Kidney epithelial cell (primary cell): ENCODE results near the gene IFT52. TPM values are rescaled to one million over a fixed set of nuclear protein-coding genes. Genes with fewer than 3 reads are reported as not detected.

Source experiments
- DNase-seq: peaks from one replicate; pipeline ENCODE4 v3.0.0-alpha.2; 2010; ENCODE audit warnings: low read depth
- H3K27me3 ChIP-seq: 2 replicates; pipeline ENCODE4 v1.6.0; 2011; ENCODE audit warnings: low read length; ENCODE audit not compliant: control insufficient read depth, insufficient read depth
- H3K36me3 ChIP-seq: 2 replicates; pipeline ENCODE4 v1.5.1; 2011; ENCODE audit warnings: low read length; ENCODE audit not compliant: control insufficient read depth, insufficient read depth
- H3K4me3 ChIP-seq: 2 replicates; pipeline ENCODE4 v1.5.1; 2011; ENCODE audit warnings: low read depth, mild to moderate bottlenecking, control low read depth, low read length
- CTCF ChIP-seq: IDR thresholded peaks from 2 replicates; pipeline ENCODE4 v1.5.1; 2011; ENCODE audit warnings: mild to moderate bottlenecking, moderate library complexity, low read length, control low read depth, inconsistent platforms; ENCODE audit not compliant: insufficient read depth, poor library complexity, severe bottlenecking
- total RNA-seq: library from RNA; depleted of rRNA; stranded (reverse); fragments of >200 nt; gene quantifications from 2 replicates; pipeline ENCODE4 v1.2.3, GENCODE V29; 2015

IFT52 gene
- total RNA-seq, 1 donor from 2014 or later = 29.7 TPM

GRCh38 chr20:43558412-43559146 lies 32.2 kb upstream of the IFT52 start, which contains the start of gene SGK2:
Gene SGK2, plus strand, starts transcription at chr20:43559027. Its CDS starts 7,469 bp downstream, at chr20:43566496.
- Histone ChIP-seq H3K27me3 (no peaks in the 10 kb centered on the region), H3K4me3 (peak within 1 kb of the TSS; percentile 8), H3K36me3 (no peaks in the 10 kb centered on the region)
- peak; percentile 87 for DNase-seq
- no peak for TF ChIP-seq CTCF

DNA sequence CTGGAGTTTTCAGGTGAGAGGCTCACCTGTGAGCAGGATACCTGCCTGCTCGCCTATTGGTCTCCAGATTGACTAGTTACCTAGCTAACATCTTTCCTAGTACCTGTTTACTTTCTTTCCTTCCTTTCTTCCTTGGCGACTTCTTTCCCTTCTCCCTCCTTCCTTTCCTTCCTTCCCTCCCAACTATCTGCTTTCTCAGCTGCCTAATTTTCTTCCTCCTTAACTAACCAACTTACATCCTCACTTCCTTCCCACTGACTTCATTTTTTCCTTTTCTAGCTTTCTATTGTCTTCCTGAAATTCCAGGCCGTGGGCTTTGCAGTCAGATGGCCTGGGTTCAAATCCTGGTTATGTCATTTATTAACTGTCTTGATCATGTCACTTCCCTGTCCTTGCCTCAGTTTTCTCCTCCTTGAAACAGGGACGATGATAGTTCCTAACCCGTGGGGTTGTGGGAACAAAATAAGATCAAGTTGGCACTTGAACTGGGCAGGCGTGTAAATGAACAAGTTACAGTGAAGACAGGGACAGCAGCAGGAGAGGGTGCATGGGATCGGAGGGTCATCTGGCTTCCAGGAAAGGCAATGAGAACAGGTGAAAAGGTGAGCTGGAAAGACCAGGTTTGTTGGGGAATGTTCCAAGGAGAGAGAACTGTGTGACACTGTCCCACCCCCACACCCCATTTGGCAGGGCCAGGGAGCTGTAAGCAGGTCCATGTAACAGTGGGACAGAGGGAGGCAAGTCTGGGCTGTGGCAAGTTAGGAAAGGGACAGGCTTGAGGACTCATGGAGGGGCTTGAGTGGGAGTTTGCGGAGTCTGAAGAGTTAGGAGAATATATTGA lies 31.4 kb upstream of the IFT52 start:
- H3K27me3 ChIP-seq = no peaks in the 10 kb centered on the region
- no peaks in the 10 kb centered on the region for H3K36me3 ChIP-seq
- H3K4me3 ChIP-seq = peak overlapping the region; percentile 8
- DNase-seq = no peak
- no peak for TF ChIP-seq CTCF

GRCh38 chr20:43560974-43561373 lies 29.8 kb upstream of the IFT52 start:
- Histone ChIP-seq H3K36me3 (no peaks in the 10 kb centered on the region), H3K27me3 (no peaks in the 10 kb centered on the region), H3K4me3 (no peak overlapping the region)
- DNase-seq = no peak
- TF ChIP-seq CTCF = no peak

- H3K4me3 ChIP-seq = no peak overlapping the region
- no peaks in the 10 kb centered on the region for H3K36me3 ChIP-seq
- H3K27me3 ChIP-seq = no peaks in the 10 kb centered on the region
- TF ChIP-seq CTCF = no peak
- DNase-seq = no peak
These were observed 27.3 kb upstream of the IFT52 start for GRCh38 chr20:43563429-43563828.

DNA sequence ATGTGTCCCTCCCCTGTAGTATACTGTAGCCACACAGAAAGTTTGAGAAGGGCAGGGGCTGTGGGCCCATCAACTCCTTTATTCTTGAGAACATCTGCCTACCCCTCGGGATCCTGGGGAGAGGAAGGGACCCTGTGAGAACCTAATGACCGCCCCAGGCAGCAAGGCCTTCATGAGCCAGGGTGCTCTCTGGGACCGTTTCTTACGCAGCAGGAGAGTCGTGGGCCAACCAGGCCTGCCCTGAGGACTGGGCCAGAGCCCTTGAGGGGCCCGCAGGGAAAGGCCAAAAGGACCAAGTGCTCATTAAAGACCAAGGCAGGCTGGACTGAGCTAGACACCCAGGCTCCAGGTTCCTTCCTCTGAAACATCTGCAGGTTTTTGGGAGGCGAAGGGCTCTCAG lies 26.7 kb upstream of the IFT52 start:
- DNase-seq = no peak
- Histone ChIP-seq H3K36me3 (no peaks in the 10 kb centered on the region), H3K4me3 (no peak overlapping the region), H3K27me3 (no peaks in the 10 kb centered on the region)
- no peak for TF ChIP-seq CTCF
